ENCODE data around the gene MTA3.

DNA sequence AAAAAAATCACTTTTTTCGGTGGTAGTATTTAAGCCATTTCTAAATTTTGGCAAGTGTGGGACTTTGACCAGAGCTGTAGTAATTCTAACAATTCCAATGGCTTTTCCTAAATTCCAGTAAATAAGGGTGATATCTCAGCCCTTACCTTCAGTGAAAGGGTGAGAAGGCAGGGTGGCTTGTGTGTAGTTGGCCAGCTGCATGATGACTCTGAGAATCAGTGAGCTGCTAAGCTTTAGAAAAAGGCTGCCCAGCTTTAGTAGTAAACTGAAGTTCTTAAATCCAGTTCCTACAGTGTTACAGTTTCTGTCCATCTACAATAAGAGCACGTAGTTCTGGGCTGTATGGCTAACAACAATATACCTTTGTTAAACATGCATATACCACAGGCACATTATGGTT, 153.5 kb downstream of the MTA3 start:
- TF ChIP-seq, protein P1, sequence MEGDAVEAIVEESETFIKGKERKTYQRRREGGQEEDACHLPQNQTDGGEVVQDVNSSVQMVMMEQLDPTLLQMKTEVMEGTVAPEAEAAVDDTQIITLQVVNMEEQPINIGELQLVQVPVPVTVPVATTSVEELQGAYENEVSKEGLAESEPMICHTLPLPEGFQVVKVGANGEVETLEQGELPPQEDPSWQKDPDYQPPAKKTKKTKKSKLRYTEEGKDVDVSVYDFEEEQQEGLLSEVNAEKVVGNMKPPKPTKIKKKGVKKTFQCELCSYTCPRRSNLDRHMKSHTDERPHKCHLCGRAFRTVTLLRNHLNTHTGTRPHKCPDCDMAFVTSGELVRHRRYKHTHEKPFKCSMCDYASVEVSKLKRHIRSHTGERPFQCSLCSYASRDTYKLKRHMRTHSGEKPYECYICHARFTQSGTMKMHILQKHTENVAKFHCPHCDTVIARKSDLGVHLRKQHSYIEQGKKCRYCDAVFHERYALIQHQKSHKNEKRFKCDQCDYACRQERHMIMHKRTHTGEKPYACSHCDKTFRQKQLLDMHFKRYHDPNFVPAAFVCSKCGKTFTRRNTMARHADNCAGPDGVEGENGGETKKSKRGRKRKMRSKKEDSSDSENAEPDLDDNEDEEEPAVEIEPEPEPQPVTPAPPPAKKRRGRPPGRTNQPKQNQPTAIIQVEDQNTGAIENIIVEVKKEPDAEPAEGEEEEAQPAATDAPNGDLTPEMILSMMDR (IDR thresholded peaks at IDR 0.05 in 4 of 5, conservative IDR thresholded peaks at IDR 0.05 in 1 of 5): no peak
- no peak for TF ChIP-seq POLR2A (IDR thresholded peaks at IDR 0.05)
